GM12878 (cell line): ENCODE data around the gene CLCN2. TPM values are rescaled to one million over a fixed set of nuclear protein-coding genes. Genes with fewer than 3 reads are reported as not detected.
A peak's percentile ranks its signal among the peaks of the same experiment; 100 is the strongest.

Experiments
- ATAC-seq: fragments of 200-7000 bp; cut with Tn5 transposase; 3 replicates; pipeline ENCODE4 v1.9.1; 2020; ENCODE audit warnings: mild to moderate bottlenecking, moderate library complexity
- BruUV-seq: library from RNA; stranded (reverse); fragments of 400-500 nt; replicated peaks from 2 replicates; lab custom pipeline; 2021; lab: Mats Ljungman, UMichigan
- CTCF ChIA-PET: fragments of 300-600 bp; sonication (Branson Sonifier 250); formaldehyde crosslinking; extraction: SDS; loops from one replicate; lab custom pipeline; 2021; ENCODE audit warnings: inconsistent platforms; lab: Yijun Ruan, JAX
- POLR2A ChIA-PET: fragments of 350-600 bp; formaldehyde crosslinking; extraction: SDS; loops from one replicate; lab custom pipeline; 2021; ENCODE audit warnings: inconsistent platforms; lab: Charles Lee
- RAD21 ChIA-PET: fragments of 300-600 bp; sonication (Branson Sonifier 250); formaldehyde crosslinking; loops from one replicate; lab custom pipeline; 2023; ENCODE audit warnings: antibody characterized with exemption; ENCODE audit not compliant: unreplicated experiment; lab: Charles Lee
- SMC1A ChIA-PET: fragments of 300-600 bp; sonication (Branson Sonifier 250); formaldehyde crosslinking; loops from one replicate; lab custom pipeline; 2023; ENCODE audit not compliant: unreplicated experiment, uncharacterized antibody; lab: Charles Lee
- DNase-seq: peaks from one replicate; pipeline ENCODE4 v3.0.0-alpha.2; 2011; ENCODE audit warnings: low read depth, low spot score
- FAIRE-seq: peaks from 3 replicates; lab custom pipeline; 2011; peaks lifted over from hg19 to GRCh38; lab: Jason Lieb, UNC
- H2AFZ ChIP-seq: 2 replicates; pipeline ENCODE4 v1.6.0; 2011; ENCODE audit warnings: low read depth, low read length, control low read depth; ENCODE audit not compliant: control insufficient read depth
- H3K27ac ChIP-seq: 2 replicates; pipeline ENCODE4 v1.5.1; 2011; ENCODE audit warnings: control low read depth; ENCODE audit not compliant: control insufficient read depth, insufficient read depth
- H3K27me3 ChIP-seq, 2 experiments: replicated peaks in 1 of 2; 2 replicates each; pipeline versions ENCODE4 v1.6.0 to v1.6.1; 2011; ENCODE audit warnings: low read length in 1 of 2; ENCODE audit not compliant: control insufficient read depth in 2 of 2, insufficient read depth in 2 of 2
- H3K36me3 ChIP-seq, 2 experiments: 2 replicates each; pipeline ENCODE4 v1.5.1; 2011; ENCODE audit warnings: low read length in 1 of 2; ENCODE audit not compliant: control insufficient read depth in 2 of 2, insufficient read depth in 2 of 2
- H3K4me1 ChIP-seq: 2 replicates; pipeline ENCODE4 v1.6.1; 2011; ENCODE audit warnings: mild to moderate bottlenecking, low read length, moderate library complexity, mixed read lengths; ENCODE audit not compliant: control insufficient read depth, insufficient read depth
- H3K4me2 ChIP-seq: 2 replicates; pipeline ENCODE4 v1.6.0; 2011; ENCODE audit warnings: control low read depth; ENCODE audit not compliant: control insufficient read depth, insufficient read depth
- H3K4me3 ChIP-seq: fragments of 200-600 bp; sonication (generic); 2 replicates; pipeline ENCODE4 v1.5.1; 2016
- H3K79me2 ChIP-seq: 2 replicates; pipeline ENCODE4 v1.6.0; 2011; ENCODE audit warnings: low read length; ENCODE audit not compliant: control insufficient read depth, insufficient read depth
- H3K9ac ChIP-seq: 2 replicates; pipeline ENCODE4 v1.8.0; 2011; ENCODE audit warnings: low read length, control low read depth, mixed read lengths; ENCODE audit not compliant: control insufficient read depth, insufficient read depth
- H3K9me3 ChIP-seq: replicated peaks from 3 replicates; pipeline ENCODE4 v1.5.1; 2011; ENCODE audit warnings: mild to moderate bottlenecking, low read length; ENCODE audit not compliant: control insufficient read depth, insufficient read depth
- H4K20me1 ChIP-seq: 2 replicates; pipeline ENCODE4 v1.6.0; 2011; ENCODE audit not compliant: control insufficient read depth, insufficient read depth
- BHLHE40 ChIP-seq, 2 experiments: fragments of 450-650 bp in 1 of 2; IDR thresholded peaks; 2 replicates each; pipeline ENCODE4 v1.6.1; 2011 to 2017; ENCODE audit warnings: low read depth in 2 of 2, borderline replicate concordance in 1 of 2, improper control_type of control experiment in 1 of 2, low read length in 1 of 2, mild to moderate bottlenecking in 1 of 2
- EP300 ChIP-seq, 2 experiments: fragments of 150-350 bp in 1 of 2; IDR thresholded peaks; 2 replicates each; pipeline ENCODE4 v1.6.1; 2011 to 2012; ENCODE audit warnings: low read depth in 2 of 2, low read length in 2 of 2, borderline replicate concordance in 1 of 2, improper control_type of control experiment in 1 of 2, inconsistent platforms in 1 of 2; ENCODE audit not compliant: control insufficient read depth in 1 of 2
- EZH2 ChIP-seq: IDR thresholded peaks from 2 replicates; pipeline ENCODE4 v1.6.1; 2012; ENCODE audit warnings: low read depth, mild to moderate bottlenecking, control low read depth, inconsistent platforms, low read length, borderline replicate concordance; ENCODE audit not compliant: control insufficient read depth
- JUND ChIP-seq: IDR thresholded peaks from 2 replicates; pipeline ENCODE4 v1.6.1; 2012; ENCODE audit warnings: low read depth, mild to moderate bottlenecking, low read length, improper control_type of control experiment, moderate library complexity
- POLR2A ChIP-seq: IDR thresholded peaks from 2 replicates; pipeline ENCODE4 v1.6.1; 2011; ENCODE audit warnings: low read depth, mild to moderate bottlenecking, low read length
- POLR2AphosphoS5 ChIP-seq: IDR thresholded peaks from 2 replicates; pipeline ENCODE4 v1.6.1; 2011; ENCODE audit warnings: mild to moderate bottlenecking, low read length, inconsistent platforms
- RFX5 ChIP-seq: IDR thresholded peaks from 2 replicates; pipeline ENCODE4 v1.6.1; 2011; ENCODE audit warnings: low read depth, low read length, improper control_type of control experiment
- TBL1XR1 ChIP-seq: IDR thresholded peaks from 2 replicates; pipeline ENCODE4 v1.6.1; 2012; ENCODE audit warnings: low read depth, low read length, improper control_type of control experiment
- WGBS: methylation state at CpG from one replicate; pipeline ENCODE4 v1.1.6; 2016; ENCODE audit warnings: low lambda C conversion rate; ENCODE audit not compliant: insufficient replicate concordance, insufficient coverage; ENCODE audit errors: missing lambda C conversion rate; 5-methylcytosine and 5-hydroxymethylcytosine counted together
- in situ Hi-C: fragments of 300-500 bp; cut with MboI; formaldehyde crosslinking; loops from 9 replicates; pipeline ENCODE4 v1.14.3; 2018; ENCODE audit warnings: mixed read lengths
- intact Hi-C: fragments of 100-400 bp; cut with micrococcal nuclease; formaldehyde crosslinking; loops from one replicate; pipeline ENCODE4 v1.14.2; 2022; ENCODE audit not compliant: unreplicated experiment
- polyA plus RNA-seq, 11 experiments: library from polyadenylated mRNA; depleted of rRNA in 4 of 11; unstranded in 6 of 11; stranded (reverse) in 5 of 11; fragments of >200 nt; fragmentation: Nextera tagmentation in 4 of 11; fragmentation: Illumina TruSeq in 1 of 11; extraction: Ambion mirVana in 4 of 11; extraction: Trizol in 1 of 11; gene quantifications; 1 replicate in 1 of 11; 2 replicates in 10 of 11; pipeline versions ENCODE4 v1.2.1 to v1.2.3, GENCODE V29; 2011 to 2016; ENCODE audit warnings: inconsistent platforms in 2 of 11, missing spikeins in 2 of 11, low read depth in 1 of 11
- total RNA-seq, 4 experiments: library from RNA; depleted of rRNA in 3 of 4; stranded (reverse); fragments of >200 nt in 3 of 4; fragmentation: Illumina TruSeq in 1 of 4; extraction: Trizol in 1 of 4; gene quantifications; 2 replicates each; pipeline versions ENCODE4 v1.2.1 to v1.2.3, GENCODE V29; 2013 to 2021
- TF ChIP-seq, protein P1 (sequence below): fragments of 450-650 bp; IDR thresholded peaks from 2 replicates; pipeline ENCODE4 v1.6.1; 2017; ENCODE audit warnings: low read depth, mild to moderate bottlenecking, moderate library complexity
- TF ChIP-seq, protein P2 (sequence below): fragments of 450-650 bp; conservative IDR thresholded peaks from 2 replicates; pipeline ENCODE4 v1.6.1; 2017; ENCODE audit warnings: mild to moderate bottlenecking, moderate library complexity
- TF ChIP-seq, protein P3 (sequence below), 3 experiments: IDR thresholded peaks in 2 of 3; conservative IDR thresholded peaks in 1 of 3; 2 replicates each; pipeline ENCODE4 v1.5.1; 2011; ENCODE audit warnings: low read depth in 3 of 3, low read length in 3 of 3, mild to moderate bottlenecking in 3 of 3, control low read depth in 2 of 3, moderate library complexity in 2 of 3, inconsistent platforms in 1 of 3, mixed read lengths in 1 of 3; ENCODE audit not compliant: control insufficient read depth in 2 of 3, insufficient read depth in 1 of 3; ENCODE audit errors: extremely low read depth in 1 of 3

Gene CLCN2
- total and polyA plus RNA-seq, 10 of the 15 experiments (the other 5 are each of a cell fraction or from before 2014, with no cell fraction given), result 0.13 to 2.6 (median 0.85) TPM; not detected in 1

DNA sequence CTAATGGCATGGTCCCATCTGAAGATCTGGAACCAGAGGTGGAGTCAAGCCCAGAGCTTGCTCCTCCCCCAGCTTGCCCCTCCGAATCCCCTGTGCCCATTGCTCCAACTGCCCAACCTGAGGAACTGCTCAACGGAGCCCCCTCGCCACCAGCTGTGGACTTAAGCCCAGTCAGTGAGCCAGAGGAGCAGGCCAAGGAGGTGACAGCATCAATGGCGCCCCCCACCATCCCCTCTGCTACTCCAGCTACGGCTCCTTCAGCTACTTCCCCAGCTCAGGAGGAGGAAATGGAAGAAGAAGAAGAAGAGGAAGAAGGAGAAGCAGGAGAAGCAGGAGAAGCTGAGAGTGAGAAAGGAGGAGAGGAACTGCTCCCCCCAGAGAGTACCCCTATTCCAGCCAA lies 39.7 kb downstream of the CLCN2 start:
- H3K9me3 ChIP-seq, result no peaks in the 10 kb centered on the region
- RAD21 ChIA-PET, result no interaction called here
- H4K20me1 ChIP-seq, result peaks cover 5% of the 10 kb centered on the region
- no peak overlapping the region for H3K4me3 ChIP-seq
- DNase-seq, result no peak
- H2AFZ ChIP-seq, result no peak overlapping the region
- BruUV-seq, result no TSS peak
- in situ Hi-C loops (no loop called here), intact Hi-C loops (no loop called here)
- TF ChIP-seq RFX5 (no peak), EP300 (IDR thresholded peaks at IDR 0.05; ENCODE audit: borderline replicate concordance in 1 of 2, control insufficient read depth in 1 of 2, low read depth in 2 of 2, low read length in 2 of 2) (no peak), BHLHE40 (IDR thresholded peaks at IDR 0.05; ENCODE audit: borderline replicate concordance in 1 of 2, low read depth in 2 of 2, low read length in 1 of 2) (no peak), EZH2 (no peak), POLR2A (peak; percentile 51), POLR2AphosphoS5 (0 out of 2 replicates have a peak, but pooled peaks have one; percentile 8), TBL1XR1 (no peak), JUND (no peak)
- TF ChIP-seq, protein P1, sequence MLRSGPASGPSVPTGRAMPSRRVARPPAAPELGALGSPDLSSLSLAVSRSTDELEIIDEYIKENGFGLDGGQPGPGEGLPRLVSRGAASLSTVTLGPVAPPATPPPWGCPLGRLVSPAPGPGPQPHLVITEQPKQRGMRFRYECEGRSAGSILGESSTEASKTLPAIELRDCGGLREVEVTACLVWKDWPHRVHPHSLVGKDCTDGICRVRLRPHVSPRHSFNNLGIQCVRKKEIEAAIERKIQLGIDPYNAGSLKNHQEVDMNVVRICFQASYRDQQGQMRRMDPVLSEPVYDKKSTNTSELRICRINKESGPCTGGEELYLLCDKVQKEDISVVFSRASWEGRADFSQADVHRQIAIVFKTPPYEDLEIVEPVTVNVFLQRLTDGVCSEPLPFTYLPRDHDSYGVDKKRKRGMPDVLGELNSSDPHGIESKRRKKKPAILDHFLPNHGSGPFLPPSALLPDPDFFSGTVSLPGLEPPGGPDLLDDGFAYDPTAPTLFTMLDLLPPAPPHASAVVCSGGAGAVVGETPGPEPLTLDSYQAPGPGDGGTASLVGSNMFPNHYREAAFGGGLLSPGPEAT, result no peak
- TF ChIP-seq, protein P2, sequence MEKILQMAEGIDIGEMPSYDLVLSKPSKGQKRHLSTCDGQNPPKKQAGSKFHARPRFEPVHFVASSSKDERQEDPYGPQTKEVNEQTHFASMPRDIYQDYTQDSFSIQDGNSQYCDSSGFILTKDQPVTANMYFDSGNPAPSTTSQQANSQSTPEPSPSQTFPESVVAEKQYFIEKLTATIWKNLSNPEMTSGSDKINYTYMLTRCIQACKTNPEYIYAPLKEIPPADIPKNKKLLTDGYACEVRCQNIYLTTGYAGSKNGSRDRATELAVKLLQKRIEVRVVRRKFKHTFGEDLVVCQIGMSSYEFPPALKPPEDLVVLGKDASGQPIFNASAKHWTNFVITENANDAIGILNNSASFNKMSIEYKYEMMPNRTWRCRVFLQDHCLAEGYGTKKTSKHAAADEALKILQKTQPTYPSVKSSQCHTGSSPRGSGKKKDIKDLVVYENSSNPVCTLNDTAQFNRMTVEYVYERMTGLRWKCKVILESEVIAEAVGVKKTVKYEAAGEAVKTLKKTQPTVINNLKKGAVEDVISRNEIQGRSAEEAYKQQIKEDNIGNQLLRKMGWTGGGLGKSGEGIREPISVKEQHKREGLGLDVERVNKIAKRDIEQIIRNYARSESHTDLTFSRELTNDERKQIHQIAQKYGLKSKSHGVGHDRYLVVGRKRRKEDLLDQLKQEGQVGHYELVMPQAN, result no peak
- TF ChIP-seq, protein P3, sequence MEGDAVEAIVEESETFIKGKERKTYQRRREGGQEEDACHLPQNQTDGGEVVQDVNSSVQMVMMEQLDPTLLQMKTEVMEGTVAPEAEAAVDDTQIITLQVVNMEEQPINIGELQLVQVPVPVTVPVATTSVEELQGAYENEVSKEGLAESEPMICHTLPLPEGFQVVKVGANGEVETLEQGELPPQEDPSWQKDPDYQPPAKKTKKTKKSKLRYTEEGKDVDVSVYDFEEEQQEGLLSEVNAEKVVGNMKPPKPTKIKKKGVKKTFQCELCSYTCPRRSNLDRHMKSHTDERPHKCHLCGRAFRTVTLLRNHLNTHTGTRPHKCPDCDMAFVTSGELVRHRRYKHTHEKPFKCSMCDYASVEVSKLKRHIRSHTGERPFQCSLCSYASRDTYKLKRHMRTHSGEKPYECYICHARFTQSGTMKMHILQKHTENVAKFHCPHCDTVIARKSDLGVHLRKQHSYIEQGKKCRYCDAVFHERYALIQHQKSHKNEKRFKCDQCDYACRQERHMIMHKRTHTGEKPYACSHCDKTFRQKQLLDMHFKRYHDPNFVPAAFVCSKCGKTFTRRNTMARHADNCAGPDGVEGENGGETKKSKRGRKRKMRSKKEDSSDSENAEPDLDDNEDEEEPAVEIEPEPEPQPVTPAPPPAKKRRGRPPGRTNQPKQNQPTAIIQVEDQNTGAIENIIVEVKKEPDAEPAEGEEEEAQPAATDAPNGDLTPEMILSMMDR (IDR thresholded peaks at IDR 0.05 in 2 of 3, conservative IDR thresholded peaks at IDR 0.05 in 1 of 3; ENCODE audit: control insufficient read depth in 2 of 3, extremely low read depth in 1 of 3, insufficient read depth in 1 of 3, low read depth in 3 of 3, low read length in 3 of 3), result no peak
- TF ChIP-seq, all 136 proteins: peak for 2
- POLR2A ChIA-PET, result no interaction called here
- CTCF ChIA-PET, result no interaction called here
- Histone ChIP-seq H3K36me3 (peaks cover 63 to 75% of the 10 kb centered on the region in 2 experiments), H3K79me2 (peaks cover 37% of the 10 kb centered on the region), H3K4me2 (no peak overlapping the region), H3K27me3 (no peaks in the 10 kb centered on the region), H3K27ac (no peak overlapping the region), H3K4me1 (peaks cover under 1% of the 10 kb centered on the region; the same call in 1 of the 2 replicates), H3K9ac (no peak overlapping the region)
- FAIRE-seq, result no peak
- SMC1A ChIA-PET, result no interaction called here
- no peak for ATAC-seq
- WGBS, result 97% methylated on average over 5 of the region's 5 CpGs
